K562 (cell line): ENCODE data around the gene BMF. TPM values are rescaled to one million over a fixed set of nuclear protein-coding genes. Genes with fewer than 3 reads are reported as not detected.

Source experiments
- ATAC-seq: fragments of 200-7000 bp; cut with Tn5 transposase; 3 replicates; pipeline ENCODE4 v1.9.1; 2020; ENCODE audit warnings: moderate library complexity
- BruUV-seq: library from RNA; stranded (reverse); fragments of 400-500 nt; replicated peaks from 2 replicates; lab custom pipeline; 2021; lab: Mats Ljungman, UMichigan
- CTCF ChIA-PET: fragments of 300-600 bp; formaldehyde crosslinking; extraction: SDS; loops from one replicate; lab custom pipeline; 2021; ENCODE audit warnings: low intra/inter-chr PET ratio; lab: Yijun Ruan, JAX
- POLR2A ChIA-PET: fragments of 300-600, 350-650 bp; sonication (Branson Sonifier 250); formaldehyde crosslinking; extraction: SDS; loops from one replicate; lab custom pipeline; 2021; ENCODE audit warnings: antibody characterized with exemption, inconsistent platforms; lab: Yijun Ruan, JAX
- DNase-seq, 4 experiments: peaks; one replicate each; pipeline versions ENCODE4 v3.0.0 to v3.0.0-alpha.2; 2011 to 2018; ENCODE audit warnings: low spot score in 3 of 4, mixed read lengths in 3 of 4; ENCODE audit errors: extremely low read depth in 1 of 4
- FAIRE-seq: peaks from 2 replicates; lab custom pipeline; 2011; peaks lifted over from hg19 to GRCh38; lab: Jason Lieb, UNC
- H2AFZ ChIP-seq: 2 replicates; pipeline ENCODE4 v1.6.0; 2011; ENCODE audit warnings: low read depth, low read length, control low read depth, inconsistent platforms
- H3K27ac ChIP-seq: fragments of 200-600 bp; 3 replicates; pipeline ENCODE4 v1.8.0; 2011; ENCODE audit warnings: low read depth, mild to moderate bottlenecking, control low read depth, inconsistent platforms, low read length, moderate library complexity, mixed read lengths; ENCODE audit errors: extremely low read depth
- H3K27me3 ChIP-seq, 2 experiments: fragments of 300-600 bp in 1 of 2; 2 replicates in 1 of 2; 3 replicates in 1 of 2; pipeline versions ENCODE4 v1.6.0 to v1.8.0; 2011; ENCODE audit warnings: inconsistent platforms in 2 of 2, low read length in 2 of 2, mild to moderate bottlenecking in 1 of 2, mixed read lengths in 1 of 2, moderate library complexity in 1 of 2; ENCODE audit not compliant: control insufficient read depth in 2 of 2, insufficient read depth in 2 of 2
- H3K36me3 ChIP-seq: fragments of 300-600 bp; 3 replicates; pipeline ENCODE4 v1.8.0; 2011; ENCODE audit warnings: mild to moderate bottlenecking, low read length, inconsistent platforms; ENCODE audit not compliant: control insufficient read depth, insufficient read depth
- H3K4me1 ChIP-seq, 2 experiments: fragments of 200-600 bp in 1 of 2; replicated peaks in 1 of 2; 2 replicates in 1 of 2; 3 replicates in 1 of 2; pipeline versions ENCODE4 v1.5.1 to v1.8.0; 2011; ENCODE audit warnings: inconsistent platforms in 2 of 2, low read length in 2 of 2, mild to moderate bottlenecking in 1 of 2, mixed read lengths in 1 of 2, moderate library complexity in 1 of 2; ENCODE audit not compliant: control insufficient read depth in 2 of 2, insufficient read depth in 2 of 2
- H3K4me2 ChIP-seq: 2 replicates; pipeline ENCODE4 v1.6.1; 2011; ENCODE audit warnings: low read length, control low read depth, inconsistent platforms, mixed read lengths; ENCODE audit not compliant: insufficient read depth
- H3K4me3 ChIP-seq: fragments of 200-600 bp; sonication (generic), shearing (Covaris generic); 2 replicates; pipeline ENCODE4 v1.5.1; 2016; ENCODE audit warnings: control low read depth, inconsistent platforms
- H3K79me2 ChIP-seq: fragments of 200-600 bp; 3 replicates; pipeline ENCODE4 v1.8.0; 2011; ENCODE audit warnings: low read length, inconsistent platforms; ENCODE audit not compliant: control insufficient read depth, insufficient read depth
- H3K9ac ChIP-seq, 2 experiments: 2 replicates each; pipeline versions ENCODE4 v1.6.0 to v1.6.1; 2011; ENCODE audit warnings: low read depth in 2 of 2, low read length in 2 of 2, control low read depth in 1 of 2, inconsistent platforms in 1 of 2, mild to moderate bottlenecking in 1 of 2, mixed read lengths in 1 of 2; ENCODE audit not compliant: insufficient read depth in 1 of 2
- H3K9me1 ChIP-seq: one replicate; pipeline ENCODE4 v1.6.0; 2011; ENCODE audit warnings: inconsistent platforms, mild to moderate bottlenecking, low read length, moderate library complexity; ENCODE audit not compliant: control insufficient read depth, insufficient read depth
- H3K9me3 ChIP-seq: replicated peaks from 2 replicates; pipeline ENCODE4 v1.5.1; 2011; ENCODE audit warnings: low read depth, low read length, inconsistent platforms; ENCODE audit not compliant: control insufficient read depth, insufficient read depth
- H4K20me1 ChIP-seq: replicated peaks from 2 replicates; pipeline ENCODE4 v1.6.1; 2011; ENCODE audit warnings: low read length, inconsistent platforms, mixed read lengths; ENCODE audit not compliant: control insufficient read depth, insufficient read depth
- ATF7 ChIP-seq: fragments of 450-650 bp; IDR thresholded peaks from 2 replicates; pipeline ENCODE4 v1.7.1; 2014; ENCODE audit warnings: mild to moderate bottlenecking, moderate library complexity
- CBX3 ChIP-seq, 2 experiments: IDR thresholded peaks; 1 replicate in 1 of 2; 2 replicates in 1 of 2; pipeline ENCODE4 v1.6.1; 2012; ENCODE audit warnings: inconsistent platforms in 2 of 2, low read length in 2 of 2, borderline replicate concordance in 1 of 2, control low read depth in 1 of 2
- FOS ChIP-seq: IDR thresholded peaks from 3 replicates; pipeline ENCODE4 v1.6.1; 2011; ENCODE audit not compliant: insufficient read length; ENCODE audit errors: extremely low read depth
- GTF2F1 ChIP-seq: IDR thresholded peaks from 2 replicates; pipeline ENCODE4 v1.6.1; 2011; ENCODE audit warnings: low read depth, low read length, improper control_type of control experiment
- KLF10 ChIP-seq: fragments of 250-450 bp; sonication (Bioruptor Pico); IDR thresholded peaks from 2 replicates; pipeline ENCODE4 v1.6.1; 2021; ENCODE audit warnings: matching md5 sums
- TBL1XR1 ChIP-seq, 2 experiments: IDR thresholded peaks; 2 replicates each; pipeline ENCODE4 v1.6.1; 2012; ENCODE audit warnings: improper control_type of control experiment in 2 of 2, low read length in 2 of 2, mild to moderate bottlenecking in 1 of 2
- USF2 ChIP-seq: sonication (generic); formaldehyde crosslinking; IDR thresholded peaks from 2 replicates; pipeline ENCODE4 v1.5.0; 2020; ENCODE audit warnings: missing genetic modification reagents
- ZFX ChIP-seq: sonication (generic); formaldehyde crosslinking; IDR thresholded peaks from 2 replicates; pipeline ENCODE4 v1.8.0; 2022; ENCODE audit warnings: mild to moderate bottlenecking, missing genetic modification reagents, moderate library complexity
- ZNF124 ChIP-seq: sonication (generic); formaldehyde crosslinking; IDR thresholded peaks from 2 replicates; pipeline ENCODE4 v1.8.1; 2022; ENCODE audit warnings: missing genetic modification reagents
- WGBS: fragments of 100-300 bp; shearing (Covaris generic); methylation state at CpG from one replicate; pipeline ENCODE4 v1.1.6; 2016; ENCODE audit warnings: low coverage, mixed read lengths; ENCODE audit not compliant: insufficient coverage; ENCODE audit errors: missing lambda C conversion rate; 5-methylcytosine and 5-hydroxymethylcytosine counted together
- in situ Hi-C: fragments of 300-500 bp; cut with MboI; formaldehyde crosslinking; loops from 4 replicates; pipeline ENCODE4 v1.15.0; 2018; ENCODE audit warnings: inconsistent platforms, mixed read lengths
- intact Hi-C: fragments of 100-400 bp; cut with micrococcal nuclease; formaldehyde crosslinking; loops from 2 replicates; pipeline ENCODE4 v1.14.2; 2022
- polyA plus RNA-seq, 8 experiments: library from polyadenylated mRNA; depleted of rRNA in 4 of 8; stranded (reverse) in 5 of 8; unstranded in 3 of 8; fragments of >200 nt; fragmentation: Nextera tagmentation in 2 of 8; fragmentation: Illumina TruSeq in 1 of 8; extraction: Ambion mirVana in 2 of 8; extraction: Trizol in 1 of 8; gene quantifications; 2 replicates each; pipeline versions ENCODE4 v1.2.1 to v1.2.3, GENCODE V29; 2011 to 2014; ENCODE audit warnings: inconsistent platforms in 1 of 8, missing spikeins in 1 of 8
- total RNA-seq, 7 experiments: library from RNA; depleted of rRNA in 6 of 7; stranded (reverse); fragments of >200 nt in 6 of 7; fragmentation: Illumina TruSeq in 2 of 7; extraction: Trizol in 2 of 7; gene quantifications; 2 replicates each; pipeline versions ENCODE4 v1.2.1 to v1.2.3, GENCODE V29; 2011 to 2021; ENCODE audit warnings: low replicate concordance in 1 of 7

The BMF gene
- total and polyA plus RNA-seq, 9 of the 15 experiments (the other 6 are each of a cell fraction or from before 2014, with no cell fraction given): 0.25 to 0.91 (median 0.59) TPM; not detected in 2

- Histone ChIP-seq H3K4me1 (peaks cover 56 to 67% of the 10 kb centered on the region in 2 experiments), H3K4me3 (no peak overlapping the region), H3K9me1 (peaks cover 2% of the 10 kb centered on the region), H3K79me2 (no peaks in the 10 kb centered on the region), H4K20me1 (no peaks in the 10 kb centered on the region)
- DNase-seq (no peak), FAIRE-seq (no peak), ATAC-seq (no peak)
- 29% methylated on average over 7 of the region's 8 CpGs for WGBS
- in situ Hi-C loops (no loop called here), intact Hi-C loops (no loop called here)
- TF ChIP-seq USF2 (CRISPR knock-in tag) (no peak), ATF7 (no peak)
- TF ChIP-seq, all 486 proteins: peak for 0
- Histone ChIP-seq H3K9me3 (no peaks in the 10 kb centered on the region), H3K9ac (0 out of 4 replicates have a peak overlapping the region, but pooled peaks have one; percentile 43 to 47), H3K4me2 (no peak overlapping the region; the same call in 1 of the 2 replicates), H2AFZ (peak overlapping the region; percentile 94), H3K27ac (no peak overlapping the region), H3K36me3 (no peaks in the 10 kb centered on the region), H3K27me3 (no peaks in the 10 kb centered on the region)
- ChIA-PET POLR2A (interaction anchor here (0.6 to 1.1 kb wide), 3 partner anchors 23 to 708 kb away, joined by 3 read pairs; partner anchors contain the start of gene BUB1B), CTCF (interaction anchor here (1.9 kb wide), 1 partner anchor 59 kb away, joined by 7 read pairs; no protein-coding TSS in a partner anchor)
- BruUV-seq: no TSS peak
Observed at GRCh38 chr15:40104296-40104864, 4.3 kb downstream of the BMF start.

- Histone ChIP-seq H3K79me2 (no peaks in the 10 kb centered on the region), H3K27me3 (no peaks in the 10 kb centered on the region), H3K4me3 (no peak overlapping the region), H4K20me1 (no peaks in the 10 kb centered on the region), H3K9me1 (no peaks in the 10 kb centered on the region), H2AFZ (no peak overlapping the region), H3K27ac (no peak overlapping the region), H3K9ac (peak overlapping the region in 1 of 2 experiments; percentile 62; a peak in 1 of 4 replicates), H3K4me2 (no peak overlapping the region), H3K4me1 (peaks cover 60 to 70% of the 10 kb centered on the region in 2 experiments), H3K36me3 (no peaks in the 10 kb centered on the region), H3K9me3 (no peaks in the 10 kb centered on the region)
- TF ChIP-seq FOS (no peak), ZNF124 (CRISPR knock-in tag) (0 out of 2 replicates have a peak, but pooled peaks have one; percentile 21), ZFX (peak; percentile 7; the same call in 1 of the 2 replicates), CBX3 (IDR thresholded peaks at IDR 0.05; ENCODE audit: borderline replicate concordance in 1 of 2, low read length in 2 of 2) (no peak), TBL1XR1 (IDR thresholded peaks at IDR 0.05; ENCODE audit: low read length in 2 of 2) (no peak), GTF2F1 (no peak), KLF10 (no peak)
- intact Hi-C loops: no loop called here
- 65% methylated on average over 7 of the region's 7 CpGs for WGBS
- no TSS peak for BruUV-seq
- ChIA-PET POLR2A (interaction anchor here (0.8 to 1.1 kb wide), 3 partner anchors 22 to 57 kb away, joined by 3 read pairs; partner anchors contain the start of gene BUB1B), CTCF (interaction anchor here (1.9 kb wide), 1 partner anchor 59 kb away, joined by 7 read pairs; no protein-coding TSS in a partner anchor)
- DNase-seq (no peak), ATAC-seq (no peak), FAIRE-seq (no peak)
- in situ Hi-C loops: no loop called here
Observed at GRCh38 chr15:40103864-40104271, 4.8 kb downstream of the BMF start.
